HG03565 (cell line): ENCODE data around the gene CPNE9.

Experiments used
- ATAC-seq: cut with Tn5 transposase; IDR thresholded peaks from one replicate; pipeline ENCODE4 v1.9.1; 2021; ENCODE audit warnings: mild to moderate bottlenecking, moderate library complexity; ENCODE audit not compliant: unreplicated experiment

The CPNE9 gene

DNA sequence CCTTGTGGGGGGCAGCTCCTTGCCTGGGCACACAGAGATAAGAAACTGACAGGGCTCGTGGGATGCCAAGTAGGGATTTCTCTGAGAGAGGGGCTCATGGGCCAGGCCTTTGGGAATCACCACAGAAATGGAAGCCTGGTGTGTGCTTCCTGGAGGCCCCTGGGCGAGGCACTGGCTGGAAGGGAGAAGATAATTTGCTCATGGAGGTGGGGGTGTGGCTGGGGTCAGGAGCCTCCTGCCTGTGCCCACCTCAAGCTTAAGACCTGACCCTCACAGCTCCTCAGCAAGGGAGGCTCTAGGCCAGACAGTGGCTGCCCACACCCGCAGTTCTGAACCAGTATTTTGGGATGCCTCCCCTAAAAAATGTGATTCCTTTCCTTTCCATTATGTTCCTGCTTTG is 16.9 kb upstream of the CPNE9 start:
- no peak for ATAC-seq

DNA sequence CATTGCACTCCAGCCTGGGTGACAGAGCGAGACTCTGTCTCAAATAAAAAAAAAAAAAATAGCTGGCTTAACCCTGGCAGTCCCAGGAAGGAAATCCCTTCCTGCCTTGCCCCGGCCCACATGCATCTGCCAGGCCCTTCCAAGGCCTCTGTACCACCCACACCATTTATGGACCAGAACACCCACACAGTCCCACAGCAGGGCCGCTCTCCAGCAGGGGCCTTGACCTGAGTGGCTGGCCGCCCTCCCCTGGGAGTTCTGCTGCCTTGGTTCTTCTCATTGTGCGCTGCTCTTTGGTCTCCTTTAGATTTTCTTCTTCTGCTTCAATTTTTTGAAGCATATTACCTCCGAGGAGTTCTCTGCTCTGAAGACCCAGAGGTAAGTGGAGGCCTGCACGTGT is 16.1 kb upstream of the CPNE9 start:
- ATAC-seq, result no peak

DNA sequence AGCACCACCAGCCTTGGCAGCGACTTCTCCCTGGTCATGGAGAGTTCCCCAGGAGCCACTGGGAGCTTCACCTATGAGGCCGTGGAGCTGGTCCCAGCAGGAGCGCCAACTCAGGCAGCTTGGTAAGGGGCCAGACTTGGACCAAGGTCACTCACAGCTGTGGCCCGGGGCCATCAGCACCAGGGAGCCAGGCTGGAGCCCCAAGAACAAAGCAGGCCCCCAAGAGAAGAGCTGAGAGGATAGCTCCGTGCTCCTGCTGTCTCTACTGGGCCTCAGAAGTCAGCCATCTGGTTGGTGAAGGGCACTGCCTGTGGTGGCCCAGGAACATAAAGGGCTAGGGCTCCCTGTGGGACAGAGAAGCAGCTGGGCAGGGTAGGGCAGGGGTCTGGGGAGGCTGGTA is 14.7 kb upstream of the CPNE9 start:
- no peak for ATAC-seq

DNA sequence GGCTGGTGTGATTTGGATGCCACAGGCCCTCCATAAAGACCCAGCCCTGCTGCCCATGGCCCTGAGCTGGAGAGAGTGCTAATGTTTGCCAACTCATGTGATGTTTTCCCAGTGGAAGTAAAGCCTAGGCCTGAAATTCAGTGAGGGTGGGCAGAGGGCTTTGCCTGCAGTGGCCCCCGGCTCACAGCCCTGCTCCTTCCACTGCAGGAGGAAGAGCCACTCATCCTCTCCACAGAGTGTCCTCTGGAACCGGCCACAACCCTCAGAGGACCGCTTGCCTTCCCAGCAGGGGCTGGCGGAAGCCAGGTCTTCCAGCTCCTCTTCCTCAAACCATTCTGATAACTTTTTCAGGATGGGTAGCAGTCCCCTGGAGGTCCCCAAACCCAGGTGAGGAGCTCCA is 13.9 kb upstream of the CPNE9 start:
- no peak for ATAC-seq

DNA sequence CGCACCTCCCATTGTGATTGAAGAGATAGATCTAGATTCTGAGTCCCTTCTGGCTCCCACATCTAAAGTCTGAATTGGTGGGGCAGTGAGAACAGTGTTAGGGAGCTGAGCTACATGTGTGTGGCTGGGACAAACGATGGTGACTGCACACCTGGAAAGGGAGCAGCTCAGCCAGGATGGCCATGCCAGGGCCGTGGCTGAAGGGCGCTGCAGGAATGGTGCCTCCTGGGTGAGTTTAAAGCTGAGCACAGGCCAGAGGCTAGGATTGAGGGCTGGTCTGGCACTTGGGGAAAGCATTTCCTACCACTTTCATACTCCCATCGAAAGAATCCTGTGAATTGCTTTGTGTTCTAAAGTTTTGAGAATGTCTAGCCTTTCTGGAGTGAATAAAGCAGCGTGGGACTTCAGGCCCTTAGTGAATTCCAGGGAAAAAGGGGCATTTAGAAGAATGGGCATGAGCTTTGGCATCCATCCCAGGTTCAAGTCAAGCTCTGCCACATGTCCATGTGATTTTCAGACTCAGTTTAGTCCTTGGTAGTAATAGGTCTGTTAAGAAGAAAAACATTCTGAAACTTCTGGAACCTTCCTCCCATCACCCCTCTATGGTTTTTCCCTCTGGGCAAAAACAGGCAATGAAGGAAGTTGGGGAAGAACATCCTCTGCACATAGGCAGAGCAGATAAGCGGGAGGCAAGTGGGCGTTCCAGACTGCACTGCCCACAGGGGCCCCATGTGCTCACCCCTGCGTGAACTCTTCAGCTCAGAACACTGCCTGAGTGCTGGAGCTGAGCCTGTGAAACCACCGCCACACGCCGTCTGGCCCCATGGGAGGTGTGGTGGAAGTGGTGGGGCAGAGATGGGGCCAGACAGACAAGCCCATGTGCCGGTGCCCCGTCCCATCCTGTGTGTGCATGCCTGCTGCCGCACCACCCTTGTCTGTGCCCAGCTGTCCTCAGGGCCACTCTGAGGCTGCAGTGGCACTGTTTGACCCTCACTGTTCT is 12.9 kb upstream of the CPNE9 start:
- peak; percentile 95 for ATAC-seq

DNA sequence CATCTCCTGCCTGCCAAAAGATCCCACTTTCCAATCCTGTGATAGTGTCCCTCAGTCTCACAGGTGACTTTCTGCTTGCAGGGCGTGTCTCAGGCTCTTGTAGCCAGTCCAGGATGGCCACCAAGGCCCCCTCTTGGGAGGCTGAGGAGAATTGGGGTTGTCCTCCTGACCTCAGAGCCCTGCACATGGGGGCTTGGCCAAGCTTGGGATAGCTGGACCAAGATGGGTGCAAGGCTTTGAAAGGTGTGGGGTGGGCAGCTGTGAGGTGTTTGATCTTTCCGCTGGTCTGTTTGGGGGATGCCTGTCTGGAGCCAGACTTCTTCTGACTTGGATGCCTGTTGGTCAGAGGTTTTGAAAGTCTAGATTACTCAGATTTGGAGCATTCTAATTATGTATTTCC is 12.0 kb upstream of the CPNE9 start:
- ATAC-seq, result no peak

DNA sequence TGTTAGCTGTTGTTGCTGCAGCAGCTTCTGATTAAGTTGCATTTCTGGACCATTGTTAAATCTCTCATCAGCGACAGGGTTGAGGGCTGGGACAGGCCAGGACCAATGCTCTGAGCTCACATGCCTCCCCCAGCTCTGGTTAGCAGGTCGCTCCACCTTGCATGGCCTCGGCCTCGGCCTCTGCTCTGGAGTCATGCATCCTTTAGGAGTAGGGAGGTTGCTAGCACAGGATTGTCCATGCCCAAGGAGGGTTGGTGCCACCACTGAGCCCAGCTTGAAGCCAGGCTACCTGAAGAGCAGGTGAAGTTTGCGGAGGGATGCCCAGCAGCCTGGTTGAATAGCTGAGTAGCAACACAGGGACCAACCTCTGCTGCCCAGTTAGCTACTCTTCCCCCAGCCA is 11.2 kb upstream of the CPNE9 start:
- ATAC-seq, result no peak

DNA sequence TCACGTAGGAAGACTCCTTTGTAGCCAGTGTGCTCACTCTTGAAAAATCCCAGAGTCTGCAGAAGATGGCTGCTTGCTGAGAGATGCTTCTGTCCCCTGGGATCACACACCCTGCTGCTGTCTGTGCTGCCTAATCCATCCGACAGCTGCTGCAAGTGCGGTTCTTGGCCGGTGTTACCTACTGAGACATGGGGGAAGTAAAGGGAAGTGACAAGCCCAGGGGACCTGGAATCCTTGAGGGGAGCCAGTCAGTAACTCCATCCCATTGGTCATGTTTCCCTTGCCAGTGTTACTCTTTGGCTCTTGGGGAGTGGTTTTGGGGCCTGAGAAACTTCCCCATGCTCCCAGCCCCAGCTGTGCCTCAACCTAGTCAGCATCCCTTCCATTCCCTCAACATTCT is 8.3 kb upstream of the CPNE9 start:
- ATAC-seq, result no peak

DNA sequence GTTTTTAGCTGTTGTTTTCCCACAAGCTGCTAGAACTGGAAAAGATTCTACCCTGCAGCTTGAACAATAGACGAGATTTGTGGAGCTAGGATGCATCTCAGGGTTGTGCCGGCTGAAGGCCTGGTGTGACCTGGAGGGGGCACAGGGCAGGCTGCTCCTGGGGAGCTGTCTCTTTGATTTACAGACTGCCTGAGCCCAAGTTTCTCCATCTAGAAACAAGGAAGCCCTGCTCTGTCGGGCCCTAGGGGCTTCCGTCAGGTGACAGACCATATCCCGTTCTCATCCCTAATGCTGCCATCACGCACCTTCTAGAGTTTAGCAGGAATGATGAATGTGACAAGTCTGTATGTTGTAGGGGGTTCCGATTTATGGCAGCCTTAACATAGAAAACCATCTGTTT is 7.9 kb upstream of the CPNE9 start:
- no peak for ATAC-seq

DNA sequence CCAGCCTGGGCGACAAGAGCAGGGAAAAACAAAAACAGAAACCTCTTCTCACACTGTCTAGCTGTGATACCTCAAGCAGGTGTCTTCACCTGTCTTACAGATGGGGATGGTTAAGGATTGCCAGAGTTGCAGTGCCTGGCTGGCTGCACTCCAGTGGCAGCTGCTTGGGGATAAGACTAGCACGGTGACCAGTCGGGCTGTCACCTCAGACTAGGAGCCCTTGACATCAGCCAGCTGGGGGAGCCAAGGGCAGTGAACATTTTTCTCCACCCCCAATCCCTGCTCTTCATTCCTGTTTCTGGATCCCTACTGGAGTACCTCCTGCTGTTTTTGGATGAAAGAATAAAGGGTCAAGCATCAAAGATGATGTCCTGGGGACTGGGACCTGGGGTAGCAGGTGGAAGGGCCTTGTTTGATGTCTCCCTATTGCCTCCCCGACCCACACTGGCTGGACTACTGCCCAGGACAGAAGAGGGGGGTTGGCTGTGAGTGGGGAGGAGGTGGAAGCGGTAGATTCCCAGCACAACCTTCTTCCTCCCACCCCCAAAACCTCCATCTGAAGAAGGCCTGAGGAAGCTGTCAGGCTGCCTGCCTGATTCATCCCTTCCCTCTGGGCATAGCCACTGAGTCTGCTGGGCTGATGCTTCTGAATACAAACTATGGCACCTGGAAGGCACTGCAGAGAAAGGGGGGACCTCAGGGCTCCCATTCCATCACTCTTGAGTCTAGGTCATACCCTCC is 7.0 kb upstream of the CPNE9 start:
- no peak for ATAC-seq

DNA sequence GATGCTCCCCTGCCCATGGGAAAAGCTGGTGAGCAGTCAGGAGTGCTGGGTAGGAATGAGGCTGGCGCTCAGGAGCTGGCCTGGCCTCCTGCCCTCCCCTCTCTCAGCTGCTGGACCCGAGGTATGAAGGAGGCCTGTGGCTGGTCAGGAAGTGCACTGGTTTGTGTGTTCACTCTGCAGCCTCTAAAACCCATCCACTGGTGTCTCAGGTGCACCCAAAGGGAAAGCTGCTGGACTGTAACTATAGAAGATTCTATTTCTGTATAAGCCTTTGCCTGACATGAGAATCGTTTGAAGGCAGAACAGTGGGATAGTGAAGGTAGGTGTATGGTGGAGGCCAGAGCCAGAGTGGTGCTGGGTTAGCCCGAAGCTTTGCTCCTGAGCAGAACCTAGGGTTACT is 5.7 kb upstream of the CPNE9 start:
- ATAC-seq, result no peak

DNA sequence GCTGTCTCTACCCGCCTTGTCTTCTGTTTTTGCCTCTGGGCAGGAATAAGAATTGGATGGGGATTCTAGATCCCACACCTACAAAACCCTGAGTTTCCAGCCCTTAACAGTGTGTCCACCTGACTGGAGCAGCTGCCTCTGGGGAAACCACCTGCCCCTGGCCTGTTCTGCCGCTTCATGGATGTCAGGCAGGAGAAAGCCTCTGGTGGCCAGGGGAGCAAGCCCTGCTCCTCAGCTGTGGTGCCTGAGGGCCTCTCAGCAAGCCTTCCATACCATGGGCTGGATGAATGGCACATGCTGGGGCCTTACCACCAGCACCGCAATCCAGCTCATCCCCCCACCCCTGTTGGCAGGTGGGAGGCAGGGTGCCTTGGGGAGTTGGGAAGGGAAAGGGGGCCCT is 5.3 kb upstream of the CPNE9 start:
- no peak for ATAC-seq

DNA sequence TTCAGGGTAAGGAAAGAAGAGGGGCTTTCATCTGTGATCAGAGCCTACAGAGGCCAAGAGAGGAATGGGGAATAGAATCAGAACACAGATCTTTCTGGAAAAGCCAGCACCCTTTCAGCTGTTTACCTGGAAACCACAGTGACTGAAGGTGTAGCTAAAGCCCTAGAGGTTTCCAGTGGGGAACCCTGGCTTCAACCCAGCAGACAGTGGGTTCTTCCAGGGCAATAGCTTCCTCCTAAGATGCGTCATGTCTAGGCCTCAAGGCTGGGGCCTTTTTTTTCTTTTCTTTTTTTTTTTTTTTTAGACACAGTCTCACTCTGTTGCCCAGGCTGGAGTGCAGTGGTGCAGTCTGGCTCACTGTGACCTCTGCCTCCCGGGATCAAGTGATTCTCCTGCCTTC is 3.1 kb upstream of the CPNE9 start:
- ATAC-seq, result no peak

DNA sequence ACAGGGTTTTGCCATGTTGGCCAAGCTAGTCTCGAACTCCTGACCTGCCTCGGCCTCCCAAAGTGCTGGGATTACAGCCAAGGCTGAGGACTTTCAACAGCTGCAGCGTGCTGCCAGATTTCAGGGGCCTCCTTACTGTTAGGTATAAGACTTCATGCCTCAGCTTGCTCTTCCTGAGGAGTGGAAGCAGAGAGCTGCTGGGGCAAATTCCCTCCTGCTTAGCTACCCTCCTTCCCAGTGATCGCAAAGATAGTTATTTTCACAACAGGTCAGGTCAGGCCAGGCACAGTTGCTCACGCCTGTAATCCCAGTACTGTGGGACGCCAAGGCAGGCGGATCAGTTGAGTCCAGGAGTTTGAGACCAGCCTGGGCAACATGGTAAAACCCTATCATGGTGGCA is 2.6 kb upstream of the CPNE9 start:
- ATAC-seq, result no peak

DNA sequence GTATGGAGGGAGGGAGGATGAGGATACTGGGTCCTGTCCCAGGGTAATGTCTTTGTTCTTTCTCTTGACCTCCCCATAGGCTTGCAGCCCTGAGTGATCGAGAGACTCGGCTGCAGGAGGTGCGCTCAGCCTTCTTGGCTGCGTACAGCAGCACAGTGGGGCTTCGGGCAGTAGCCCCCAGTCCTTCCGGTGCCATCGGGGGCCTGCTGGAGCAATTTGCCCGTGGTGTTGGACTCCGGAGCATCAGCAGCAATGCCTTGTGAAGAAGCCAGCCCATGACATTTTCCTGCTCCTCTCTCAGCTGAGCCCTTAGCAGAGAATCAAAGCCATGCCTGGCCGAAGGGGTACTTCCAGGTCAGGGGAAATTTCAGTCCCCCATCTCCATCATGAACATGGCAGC is 1.9 kb upstream of the CPNE9 start:
- no peak for ATAC-seq

DNA sequence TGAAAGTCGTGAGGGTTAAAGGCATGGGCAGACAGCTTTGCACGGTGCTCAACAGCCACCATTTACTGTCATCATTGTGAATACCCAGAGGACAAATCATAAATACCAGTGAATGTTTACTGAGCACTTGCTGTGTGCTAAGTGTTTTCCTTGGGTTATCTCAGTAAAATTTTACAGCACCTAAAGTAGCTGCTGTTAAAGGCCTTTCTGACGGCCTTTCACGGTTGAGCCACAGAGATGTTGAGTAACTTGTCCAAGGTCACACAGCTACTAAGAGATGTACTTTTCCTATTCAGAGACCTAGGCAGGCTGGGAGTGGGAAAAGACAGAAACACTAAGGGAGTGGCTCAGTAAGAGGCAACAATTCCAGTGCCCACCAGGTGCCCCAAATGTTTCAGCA is 393 bp upstream of the CPNE9 start:
- ATAC-seq, result no peak

DNA sequence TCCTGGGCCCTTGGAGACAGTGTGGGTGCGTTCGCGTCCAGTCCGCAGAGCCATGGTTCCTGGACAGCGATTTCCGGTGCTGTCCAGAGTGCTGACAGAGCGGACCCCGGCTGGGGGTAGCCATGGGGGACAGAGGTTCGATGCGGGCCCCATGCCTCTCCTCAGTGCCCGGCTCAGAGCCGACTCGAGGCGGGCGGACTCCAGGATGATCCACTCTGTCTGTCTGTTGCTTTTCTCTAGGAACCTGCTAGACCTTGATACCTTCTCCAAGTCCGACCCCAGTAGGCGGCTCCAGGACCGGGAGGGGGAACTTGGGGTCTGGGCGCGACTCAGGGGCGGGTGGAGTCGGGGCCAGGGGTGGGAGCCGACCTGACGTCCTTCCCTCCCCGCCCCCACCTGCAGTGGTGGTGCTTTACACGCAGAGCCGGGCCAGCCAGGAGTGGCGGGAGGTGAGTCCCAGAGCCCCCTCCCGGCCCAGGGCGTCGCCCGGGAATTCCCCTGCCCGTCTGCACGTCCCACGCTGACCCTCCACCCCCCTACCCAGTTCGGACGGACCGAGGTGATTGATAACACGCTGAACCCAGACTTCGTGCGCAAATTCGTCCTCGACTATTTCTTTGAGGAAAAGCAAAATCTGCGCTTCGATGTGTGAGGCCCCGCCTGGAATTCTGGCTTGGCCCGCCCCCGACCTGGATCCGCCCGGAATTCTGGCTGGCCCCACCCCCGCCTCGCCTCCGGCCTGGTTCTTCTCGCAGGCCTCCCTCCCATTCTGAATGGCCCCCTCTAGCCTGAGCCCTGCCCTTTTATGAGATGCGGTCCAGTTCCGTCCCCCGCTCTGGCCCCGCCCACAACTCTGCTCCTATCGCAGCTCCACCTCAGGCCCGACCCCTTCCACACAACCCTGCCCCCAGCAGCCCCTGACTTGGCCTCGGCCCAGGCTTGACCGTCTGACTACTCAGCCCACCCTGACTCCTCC is 1.0 kb downstream of the CPNE9 start:
- no peak for ATAC-seq

DNA sequence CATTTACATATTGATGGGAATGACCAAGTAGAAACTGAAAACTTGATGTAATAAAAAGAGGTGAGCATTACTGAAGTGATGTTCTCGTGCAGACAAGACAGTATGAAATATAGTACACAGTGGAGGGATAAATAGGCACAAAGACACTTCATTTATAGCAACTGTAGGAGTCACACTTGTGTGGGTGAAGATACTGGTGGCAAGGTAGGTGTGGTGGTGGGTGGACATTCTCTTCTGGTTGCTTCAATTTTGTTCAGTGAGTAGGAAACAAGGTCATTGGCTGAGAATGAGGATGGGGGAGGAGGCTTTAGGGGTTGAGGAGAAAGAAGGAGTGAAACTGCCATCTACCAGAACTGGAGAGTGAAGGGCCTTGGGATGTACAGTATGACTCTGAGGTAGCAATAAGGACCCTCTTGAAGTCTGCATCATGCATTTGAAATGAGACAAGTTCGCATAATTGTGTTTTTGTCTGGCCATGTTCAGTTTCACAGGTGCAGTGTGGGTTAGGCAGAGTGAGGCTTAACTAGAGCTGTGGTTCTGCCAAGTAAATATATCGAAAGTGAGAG is 6.6 kb downstream of the CPNE9 start:
- no peak for ATAC-seq

DNA sequence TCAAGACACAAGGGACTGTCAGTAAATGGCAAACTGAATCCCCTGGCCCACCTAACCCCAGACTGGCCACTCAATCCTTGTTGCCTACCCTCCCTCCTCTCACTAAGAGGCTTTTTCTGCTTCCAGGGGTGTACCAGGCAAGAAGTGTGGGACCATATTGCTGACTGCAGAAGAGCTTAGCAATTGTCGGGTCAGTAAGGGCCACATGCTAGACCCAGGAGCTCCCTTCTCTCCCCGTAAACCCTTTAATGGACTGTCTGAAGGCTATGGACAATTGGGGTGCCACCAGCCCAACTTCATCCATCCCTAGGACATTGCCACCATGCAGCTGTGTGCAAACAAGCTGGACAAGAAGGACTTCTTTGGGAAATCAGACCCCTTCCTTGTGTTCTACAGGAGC is 8.8 kb downstream of the CPNE9 start:
- no peak for ATAC-seq

DNA sequence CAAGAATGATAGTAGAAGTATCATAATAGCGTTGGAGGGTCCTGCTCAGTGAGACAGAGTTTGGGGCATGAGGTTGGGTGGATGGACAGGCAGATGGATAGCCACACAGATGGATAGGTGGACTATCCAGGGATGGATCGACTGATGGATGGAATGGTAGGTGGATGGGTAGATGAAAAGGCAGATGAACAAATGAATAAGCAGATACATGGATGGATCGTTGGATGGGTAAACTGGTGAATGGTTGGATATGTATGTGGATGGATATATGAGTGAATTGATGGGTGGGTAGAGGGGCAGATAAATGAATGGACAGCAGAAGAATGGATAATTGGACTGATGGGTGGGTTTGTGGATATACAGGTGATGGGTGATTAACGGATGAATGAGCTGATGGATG is 9.5 kb downstream of the CPNE9 start:
- no peak for ATAC-seq

DNA sequence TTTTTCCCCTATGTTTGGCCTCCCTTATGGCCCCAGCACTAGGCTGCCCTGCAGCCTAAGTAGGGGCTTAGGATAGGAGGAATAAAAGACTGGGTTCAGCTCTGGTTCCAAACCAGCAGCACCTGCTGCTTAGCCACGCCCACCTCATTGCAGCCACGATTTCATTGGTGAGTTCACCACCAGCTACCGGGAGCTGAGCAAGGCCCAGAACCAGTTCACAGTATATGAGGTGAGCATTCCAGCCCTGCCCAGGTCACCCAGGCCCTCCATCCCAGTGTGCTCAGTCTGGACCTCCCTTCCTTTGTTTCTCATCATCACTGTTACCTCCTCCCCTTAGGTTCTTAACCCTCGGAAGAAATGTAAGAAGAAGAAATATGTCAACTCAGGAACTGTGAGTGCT is 11.5 kb downstream of the CPNE9 start:
- no peak for ATAC-seq
